ENCODE measurements around the gene TRPM6. TPM values are rescaled to one million over a fixed set of nuclear protein-coding genes. Genes with fewer than 3 reads are reported as not detected.
"Not testable (repeated sequence)": the region's sequence is repeated elsewhere in the genome, so short reads cannot be mapped to it uniquely, and the experiment has no call there.

TRPM6 gene
- 1.1 TPM for total RNA-seq

GRCh38 chr9:74887041-74887980 is at the start of gene TRPM6:
TRPM6 (minus strand) TSS chr9:74887921; CDS start chr9:74887856, 65 bp downstream.
- peak; percentile 25 for DNase-seq

- no peak for DNase-seq
Observed at GRCh38 chr9:74935008-74935407, 47.3 kb upstream of the TRPM6 start.

- DNase-seq: no peak
Observed at GRCh38 chr9:74921737-74922136, 34.0 kb upstream of the TRPM6 start.

GRCh38 chr9:74920944-74921626 is 33.4 kb upstream of the TRPM6 start:
- no peak for DNase-seq

GRCh38 chr9:74910036-74910435 is 22.3 kb upstream of the TRPM6 start:
- no peak for DNase-seq

- DNase-seq: no peak
Observed at GRCh38 chr9:74908665-74909064, 20.9 kb upstream of the TRPM6 start.

- no peak for DNase-seq
Observed at GRCh38 chr9:74907085-74907484, 19.4 kb upstream of the TRPM6 start.

- no peak for DNase-seq
Observed at GRCh38 chr9:74901001-74901400, 13.3 kb upstream of the TRPM6 start.

- DNase-seq: not testable (repeated sequence)
Observed at GRCh38 chr9:74888449-74888848, 728 bp upstream of the TRPM6 start.

GRCh38 chr9:74887981-74888370 is 255 bp upstream of the TRPM6 start:
- no peak for DNase-seq

- DNase-seq: no peak
Observed at GRCh38 chr9:74876382-74876949, 11.3 kb downstream of the TRPM6 start.

- DNase-seq: no peak
Observed at GRCh38 chr9:74875656-74876055, 12.1 kb downstream of the TRPM6 start.

- DNase-seq: no peak
Observed at GRCh38 chr9:74874220-74874619, 13.5 kb downstream of the TRPM6 start.

GRCh38 chr9:74872619-74873233 is 15.0 kb downstream of the TRPM6 start:
- no peak for DNase-seq

- DNase-seq: no peak
Observed at GRCh38 chr9:74867483-74867882, 20.2 kb downstream of the TRPM6 start.

- no peak for DNase-seq
Observed at GRCh38 chr9:74865177-74865576, 22.5 kb downstream of the TRPM6 start.

- DNase-seq: no peak
Observed at GRCh38 chr9:74861773-74862474, 25.8 kb downstream of the TRPM6 start.

GRCh38 chr9:74861071-74861470 is 26.6 kb downstream of the TRPM6 start:
- no peak for DNase-seq

- DNase-seq: not testable (repeated sequence)
Observed at GRCh38 chr9:74860247-74860646, 27.5 kb downstream of the TRPM6 start.

GRCh38 chr9:74859786-74860185 is 27.9 kb downstream of the TRPM6 start:
- DNase-seq: no peak

GRCh38 chr9:74858751-74859414 is 28.8 kb downstream of the TRPM6 start:
- no peak for DNase-seq

- no peak for DNase-seq
Observed at GRCh38 chr9:74856989-74857388, 30.7 kb downstream of the TRPM6 start.

All from occipital lobe (tissue), 2 donors.